Activated naive CD4-positive, alpha-beta T cell treated with anti-CD3 and anti-CD28 coated beads, Interleukin-2, amount 50 U/mL, for 16 hours (primary cell): ENCODE measurements around the gene CD34.
A peak's percentile ranks its signal among the peaks of the same experiment; 100 is the strongest.
"Not testable (repeated sequence)": the region's sequence is repeated elsewhere in the genome, so short reads cannot be mapped to it uniquely, and the experiment has no call there.

Experiments
- DNase-seq: peaks from one replicate; pipeline ENCODE4 v3.0.0-alpha.2; 2020

CD34 gene

GRCh38 chr1:207910591-207911354, at the start of gene CD34:
CD34 (minus strand) TSS chr1:207911125; CDS start chr1:207911080, 45 bp downstream.
- DNase-seq: peak; percentile 25

- no peak for DNase-seq
These were observed 49.4 kb upstream of the CD34 start for GRCh38 chr1:207960346-207960745.

GRCh38 chr1:207959910-207960309, 49.0 kb upstream of the CD34 start:
- no peak for DNase-seq

GRCh38 chr1:207959141-207959825, 48.4 kb upstream of the CD34 start:
- DNase-seq: peak; percentile 29

GRCh38 chr1:207958376-207959139, 47.6 kb upstream of the CD34 start:
- no peak for DNase-seq

GRCh38 chr1:207956986-207957385, 46.1 kb upstream of the CD34 start:
- DNase-seq: no peak

- no peak for DNase-seq
These were observed 43.2 kb upstream of the CD34 start for GRCh38 chr1:207954104-207954503.

- no peak for DNase-seq
These were observed 42.0 kb upstream of the CD34 start for GRCh38 chr1:207952617-207953542.

- no peak for DNase-seq
These were observed 40.7 kb upstream of the CD34 start for GRCh38 chr1:207951652-207952051.

GRCh38 chr1:207950750-207951149, 39.8 kb upstream of the CD34 start:
- DNase-seq: no peak

- DNase-seq: no peak
These were observed 38.8 kb upstream of the CD34 start for GRCh38 chr1:207949571-207950195.

GRCh38 chr1:207948536-207949250, 37.8 kb upstream of the CD34 start:
- no peak for DNase-seq

GRCh38 chr1:207946756-207947155, 35.8 kb upstream of the CD34 start:
- no peak for DNase-seq

GRCh38 chr1:207944571-207944970, 33.6 kb upstream of the CD34 start:
- no peak for DNase-seq

- not testable (repeated sequence) for DNase-seq
These were observed 31.4 kb upstream of the CD34 start for GRCh38 chr1:207942337-207942741.

GRCh38 chr1:207941665-207942064, 30.7 kb upstream of the CD34 start:
- no peak for DNase-seq

- no peak for DNase-seq
These were observed 27.1 kb upstream of the CD34 start for GRCh38 chr1:207938016-207938415.

GRCh38 chr1:207937204-207937603, 26.3 kb upstream of the CD34 start:
- DNase-seq: no peak

- DNase-seq: no peak
These were observed 24.2 kb upstream of the CD34 start for GRCh38 chr1:207935166-207935583.

GRCh38 chr1:207933205-207933800, 22.4 kb upstream of the CD34 start:
- no peak for DNase-seq

GRCh38 chr1:207926984-207927383, 16.1 kb upstream of the CD34 start:
- DNase-seq: no peak
